GM18502 (cell line): ENCODE measurements around the gene PLB1.
"Not testable (repeated sequence)": the region's sequence is repeated elsewhere in the genome, so short reads cannot be mapped to it uniquely, and the experiment has no call there.

Experiments used
- ATAC-seq: cut with Tn5 transposase; IDR thresholded peaks from one replicate; pipeline ENCODE4 v1.9.1; 2021; ENCODE audit warnings: mild to moderate bottlenecking; ENCODE audit not compliant: unreplicated experiment, poor library complexity

PLB1 gene

DNA sequence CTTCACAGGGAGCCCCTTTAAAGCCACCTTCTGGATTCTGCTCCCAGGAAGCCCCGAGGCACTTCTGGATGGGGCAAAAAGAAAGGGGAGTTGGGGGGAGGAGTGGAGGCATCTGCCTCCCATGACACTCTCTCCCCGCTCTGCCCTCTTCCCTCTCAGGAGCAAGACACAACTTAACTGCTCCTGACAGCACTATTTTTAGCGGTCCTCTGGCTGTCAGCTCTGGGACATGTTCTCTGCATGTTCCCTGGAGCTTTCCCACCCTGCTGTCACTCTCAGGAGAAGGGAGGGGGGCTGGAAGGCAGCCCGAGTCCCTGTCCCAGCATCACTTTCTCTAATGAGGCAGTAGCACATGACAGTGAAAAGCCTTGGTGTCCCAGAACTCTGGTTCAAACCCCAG, 32.3 kb downstream of the PLB1 start:
- no peak for ATAC-seq

DNA sequence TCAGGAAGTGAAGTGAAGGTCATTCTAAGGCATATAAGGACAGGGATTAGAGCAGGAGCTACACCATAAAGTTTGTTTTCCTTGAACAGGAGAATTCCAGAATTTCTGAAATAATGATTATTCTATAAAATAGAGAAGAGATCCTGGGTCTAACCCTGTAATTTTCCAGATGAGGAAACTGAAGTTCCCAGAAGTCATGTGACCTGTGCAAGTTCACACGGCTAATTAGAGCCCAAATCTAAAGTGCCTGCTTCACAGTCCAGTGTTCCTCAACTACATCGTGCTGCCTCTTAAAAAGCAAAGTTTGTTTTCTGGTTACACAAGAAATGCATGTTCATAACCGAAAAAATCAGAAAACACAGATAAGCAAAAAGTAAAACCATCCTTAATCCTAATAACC, 34.9 kb downstream of the PLB1 start:
- ATAC-seq, result no peak

DNA sequence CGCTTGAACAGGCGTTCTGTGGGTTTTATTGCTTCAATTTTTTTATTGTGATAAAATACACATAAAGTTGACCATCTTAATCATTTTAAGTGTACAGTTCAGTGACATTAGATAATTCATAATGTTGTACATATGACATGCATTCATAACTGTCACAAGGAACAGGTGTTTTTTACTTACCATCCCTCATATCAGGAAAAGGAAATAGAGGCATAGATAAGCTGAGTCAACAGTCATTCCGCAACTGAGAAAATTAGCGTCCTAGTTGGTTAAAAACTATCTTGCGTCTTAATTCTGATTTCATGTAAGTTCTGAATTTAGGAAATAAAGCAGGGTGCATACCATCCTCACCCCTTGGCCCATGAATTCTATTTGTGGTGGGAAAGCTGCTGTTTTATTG, 36.5 kb downstream of the PLB1 start:
- ATAC-seq, result no peak

DNA sequence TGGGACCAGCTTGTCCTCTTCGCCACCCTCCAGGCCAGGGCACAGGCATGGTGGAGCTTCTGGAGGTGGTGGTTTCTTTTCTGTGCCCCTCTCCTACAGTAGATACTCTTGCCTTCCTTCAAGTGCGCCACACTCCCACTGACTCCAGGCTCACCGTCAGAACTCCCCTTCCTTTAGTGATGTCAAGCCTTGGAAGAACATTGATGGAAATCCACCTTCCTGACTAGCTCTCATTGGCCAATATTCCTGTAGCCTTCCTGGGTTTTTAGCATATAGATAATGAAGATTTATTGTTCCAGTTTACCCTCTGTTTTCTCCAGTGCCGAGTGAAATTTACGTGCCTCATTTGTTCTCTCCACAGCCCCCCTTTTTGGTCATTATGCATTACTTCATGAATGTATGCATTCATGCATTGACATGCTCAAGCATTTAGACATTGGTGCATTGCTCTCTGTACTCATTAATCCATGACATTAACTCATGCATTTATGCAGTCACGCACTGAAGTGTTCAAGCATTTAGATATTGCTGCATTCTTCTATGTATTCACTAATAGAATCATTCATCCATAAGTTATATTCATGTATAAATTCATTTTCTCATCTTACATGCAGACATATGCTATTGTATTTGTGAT, 37.3 kb downstream of the PLB1 start:
- no peak for ATAC-seq

DNA sequence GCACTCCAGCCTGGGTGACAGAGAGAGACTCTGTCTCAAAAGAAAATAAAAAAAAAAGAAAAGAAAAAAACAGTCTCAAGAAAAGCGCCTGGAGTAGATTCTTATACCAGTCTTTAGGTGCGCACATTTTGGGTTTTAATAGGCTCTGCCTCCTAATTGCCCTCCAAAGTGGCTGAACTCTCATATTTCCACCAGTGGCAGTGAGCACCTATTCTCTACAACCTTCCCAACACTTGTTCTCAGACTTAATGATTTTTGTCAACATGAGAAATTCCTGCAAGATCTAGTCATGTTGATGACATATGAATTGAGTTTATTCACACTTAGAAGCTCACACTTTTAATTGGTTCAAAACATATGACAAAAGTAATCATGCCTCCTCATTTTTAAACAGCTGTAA, 39.0 kb downstream of the PLB1 start:
- ATAC-seq, result no peak

DNA sequence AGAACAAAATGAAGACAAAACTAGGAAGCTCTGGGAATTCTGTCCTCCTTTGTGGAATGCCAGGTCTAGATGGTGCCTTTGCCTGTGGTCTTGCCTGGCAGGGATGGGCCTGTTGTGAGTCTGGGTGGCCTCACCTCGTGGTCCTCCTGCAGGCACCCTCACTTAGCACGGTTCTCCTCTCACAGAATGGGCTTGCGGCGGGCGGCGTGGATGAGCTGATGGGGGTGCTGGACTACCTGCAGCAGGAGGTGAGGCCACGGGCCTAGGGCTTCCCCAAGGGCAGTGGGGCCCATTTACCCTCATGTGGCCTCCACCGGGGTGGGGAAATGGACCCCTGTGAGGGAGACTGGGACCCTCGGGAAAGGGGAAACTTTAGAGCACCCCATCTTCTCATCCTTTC, 42.3 kb downstream of the PLB1 start:
- no peak for ATAC-seq

DNA sequence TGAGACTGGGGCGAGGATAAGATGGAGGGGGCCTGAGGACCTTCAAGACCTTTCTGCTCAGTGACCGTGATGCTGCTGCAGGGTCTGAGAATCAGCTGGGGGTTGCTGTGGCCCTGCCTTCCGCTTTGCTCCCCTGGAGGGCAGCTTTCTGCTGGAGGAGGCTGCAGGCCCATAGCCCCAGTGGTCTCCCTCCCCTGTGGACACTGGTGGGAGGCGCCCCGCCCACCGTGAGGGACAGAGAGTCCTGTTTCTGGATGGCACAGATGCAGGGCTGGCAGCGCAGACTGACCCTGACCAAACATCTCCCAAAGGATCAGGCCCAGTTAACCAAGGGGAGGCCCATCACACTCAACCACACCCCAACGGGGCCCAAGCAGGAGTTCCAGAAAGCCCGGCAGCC, 42.8 kb downstream of the PLB1 start:
- no peak for ATAC-seq

DNA sequence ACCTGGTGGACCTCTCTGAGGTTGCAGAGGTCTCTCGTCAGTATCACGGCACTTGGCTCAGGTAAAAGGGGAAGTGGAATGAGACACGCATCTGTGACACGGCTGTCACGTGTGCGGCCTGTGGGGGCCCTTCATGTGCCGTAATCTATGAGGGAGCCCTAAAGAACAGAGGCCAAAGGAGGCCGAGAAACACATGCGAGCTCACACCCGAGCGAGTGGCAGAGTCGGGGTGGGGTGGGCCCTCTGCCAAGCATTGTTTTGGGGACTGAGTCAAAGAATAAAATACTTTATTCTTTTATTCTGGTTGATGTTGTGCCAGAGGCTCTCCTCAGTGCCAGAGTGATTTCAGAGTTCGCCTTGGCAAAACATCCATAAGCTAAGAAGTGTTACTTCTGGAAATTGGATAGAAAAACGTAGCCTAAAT, 43.3 kb downstream of the PLB1 start:
- no peak for ATAC-seq

DNA sequence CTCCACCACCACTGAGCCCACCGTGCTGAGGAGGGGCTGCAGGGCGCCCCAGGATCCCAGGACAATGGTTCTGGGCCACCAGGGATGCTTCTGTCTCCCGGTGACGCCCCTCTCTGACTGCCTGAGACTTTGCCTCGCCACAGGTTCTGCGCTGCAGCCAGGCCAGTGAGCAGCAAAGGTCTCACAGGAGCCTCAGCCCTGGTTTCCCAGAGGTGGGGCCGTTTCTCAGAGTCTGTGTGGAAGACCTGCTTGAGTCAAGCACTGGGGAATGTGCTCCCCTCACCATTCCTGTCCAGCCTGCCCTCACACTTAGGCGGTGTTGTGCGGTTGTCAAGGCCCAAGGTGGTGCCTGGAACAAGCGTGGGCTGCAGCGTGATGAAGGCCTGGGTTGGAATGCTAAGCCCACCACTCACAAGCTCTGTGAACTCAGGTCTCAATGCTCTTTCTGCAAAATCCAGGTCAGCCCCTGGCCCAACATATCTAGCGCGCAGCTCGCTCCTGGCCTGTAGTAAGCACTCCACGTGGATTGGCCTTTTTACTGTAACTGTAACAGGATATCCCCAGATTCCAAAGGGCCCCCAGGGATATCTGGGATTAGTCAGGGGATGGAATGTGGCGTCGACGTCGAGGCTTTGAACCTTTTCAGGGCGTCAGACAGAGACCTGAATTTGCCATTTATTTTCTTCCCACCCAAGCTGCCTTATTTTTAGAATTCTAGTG, 47.6 kb downstream of the PLB1 start:
- ATAC-seq, result no peak

DNA sequence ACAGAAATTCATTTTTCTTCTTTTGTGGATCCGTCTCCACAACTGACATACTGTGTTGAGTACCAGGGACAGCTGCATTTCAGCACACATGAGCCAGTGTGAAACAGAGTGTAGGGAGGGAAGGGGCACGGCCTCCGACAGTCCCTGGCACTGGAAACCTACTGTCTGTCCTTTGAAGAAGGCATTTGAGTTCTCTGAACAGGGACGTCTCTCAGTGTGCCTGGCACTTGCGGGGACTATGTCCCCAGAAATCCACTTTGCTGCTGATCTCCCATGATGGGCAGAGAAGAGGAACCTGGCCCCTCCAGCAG, 48.1 kb downstream of the PLB1 start:
- ATAC-seq, result no peak

DNA sequence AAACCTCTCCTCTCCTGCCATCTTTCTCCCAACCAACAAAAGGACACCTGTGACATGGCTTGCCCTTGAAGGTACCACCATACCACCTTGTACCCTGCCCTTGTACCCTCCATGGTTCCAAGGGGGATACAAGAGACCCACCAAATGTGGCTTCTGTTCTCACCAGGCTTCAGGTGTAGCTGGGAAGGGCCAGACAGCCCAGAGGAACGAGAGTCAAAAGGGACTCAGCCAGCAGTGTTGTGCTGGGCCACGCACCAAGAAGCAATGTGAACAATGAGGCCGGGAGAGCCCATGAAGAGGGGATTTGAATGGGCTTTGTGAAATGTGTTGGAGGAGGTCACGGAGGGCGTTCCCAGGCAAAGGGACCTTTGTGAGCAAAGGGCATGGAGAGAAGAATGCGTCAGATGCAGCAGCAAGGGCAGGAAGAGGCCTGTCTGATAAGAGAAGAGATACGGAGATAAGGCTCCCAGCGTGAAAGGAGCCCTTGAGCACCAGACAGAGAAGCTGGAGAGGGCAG, 48.6 kb downstream of the PLB1 start:
- ATAC-seq, result no peak

DNA sequence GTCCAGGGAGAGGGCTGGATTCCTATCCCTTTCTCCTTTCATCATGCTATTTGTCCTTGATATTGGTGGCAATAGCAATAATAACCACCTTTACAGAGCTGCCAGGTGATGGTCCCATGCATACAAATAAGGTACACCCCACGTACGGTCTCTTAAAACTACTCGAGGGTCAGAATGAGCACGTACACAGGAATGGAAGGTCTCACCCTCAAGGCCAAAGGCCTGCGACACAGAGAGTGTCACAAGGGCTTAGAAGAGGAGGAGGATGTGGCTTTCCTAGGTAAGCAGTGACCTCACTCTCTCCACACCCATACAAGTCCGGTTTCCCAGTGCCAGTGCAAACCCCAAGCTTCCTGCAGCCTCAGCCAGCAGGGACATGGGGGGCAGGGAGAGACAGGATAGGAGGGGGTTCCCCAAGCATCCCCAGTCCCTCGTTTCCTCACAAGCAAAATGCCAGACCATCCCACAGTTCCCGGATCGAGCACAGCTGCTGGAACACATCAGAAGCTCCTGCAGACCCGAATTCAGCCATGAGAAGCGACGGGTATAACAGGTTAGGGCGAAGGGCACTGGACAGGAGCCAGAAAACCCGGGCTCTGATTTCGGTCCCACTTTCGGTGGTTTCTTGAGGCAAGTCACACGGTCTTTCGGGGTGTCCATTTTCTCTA, 49.2 kb downstream of the PLB1 start:
- no peak for ATAC-seq

DNA sequence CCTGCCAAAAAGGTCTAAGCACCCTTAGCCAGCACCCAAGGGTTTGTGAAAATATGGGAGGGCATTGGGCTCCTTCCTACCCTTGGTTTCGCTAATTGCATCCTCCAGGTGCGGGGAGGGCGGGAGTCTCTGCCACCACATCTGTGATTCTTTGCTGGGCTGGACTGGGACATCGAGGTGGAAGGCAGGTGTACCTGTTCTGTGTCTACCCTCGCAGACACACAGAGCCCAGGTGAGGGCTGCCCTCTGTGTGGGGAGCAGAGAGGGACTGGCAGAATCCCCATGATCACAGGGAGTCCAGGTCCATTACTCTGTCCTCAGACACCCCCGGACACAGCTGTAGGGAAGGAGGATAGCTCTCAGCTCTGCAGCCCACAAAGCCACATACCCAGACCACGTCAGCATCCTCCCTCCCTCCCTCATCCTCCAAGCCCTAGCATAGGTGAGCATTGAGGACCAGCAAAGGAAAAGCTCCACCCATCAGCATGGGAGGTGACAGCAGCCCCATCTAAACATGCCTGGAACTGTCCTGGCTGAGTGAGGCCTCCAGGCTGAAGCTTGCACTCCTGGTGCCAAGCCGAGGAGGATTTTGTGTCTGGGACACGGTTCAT, 49.8 kb downstream of the PLB1 start:
- ATAC-seq, result no peak

DNA sequence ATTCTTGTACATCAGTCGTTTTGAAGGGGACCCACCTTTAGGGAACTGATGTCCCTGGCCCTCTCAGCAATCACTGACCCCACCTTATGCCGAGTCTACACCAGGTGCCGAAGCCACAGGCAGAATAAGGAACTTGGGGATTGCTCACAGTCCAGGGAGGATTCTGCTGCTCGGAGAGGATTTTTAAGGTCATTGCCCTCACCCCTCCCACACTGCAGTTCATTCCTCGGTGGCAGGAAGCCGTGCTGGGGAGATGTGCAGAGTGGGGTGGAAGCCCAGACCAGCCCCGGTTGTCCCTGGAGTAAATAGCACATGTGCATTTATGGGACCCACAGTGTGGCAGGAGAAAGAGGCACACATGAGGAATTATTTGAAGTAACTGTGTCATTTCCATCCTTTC, 50.4 kb downstream of the PLB1 start:
- ATAC-seq, result no peak

DNA sequence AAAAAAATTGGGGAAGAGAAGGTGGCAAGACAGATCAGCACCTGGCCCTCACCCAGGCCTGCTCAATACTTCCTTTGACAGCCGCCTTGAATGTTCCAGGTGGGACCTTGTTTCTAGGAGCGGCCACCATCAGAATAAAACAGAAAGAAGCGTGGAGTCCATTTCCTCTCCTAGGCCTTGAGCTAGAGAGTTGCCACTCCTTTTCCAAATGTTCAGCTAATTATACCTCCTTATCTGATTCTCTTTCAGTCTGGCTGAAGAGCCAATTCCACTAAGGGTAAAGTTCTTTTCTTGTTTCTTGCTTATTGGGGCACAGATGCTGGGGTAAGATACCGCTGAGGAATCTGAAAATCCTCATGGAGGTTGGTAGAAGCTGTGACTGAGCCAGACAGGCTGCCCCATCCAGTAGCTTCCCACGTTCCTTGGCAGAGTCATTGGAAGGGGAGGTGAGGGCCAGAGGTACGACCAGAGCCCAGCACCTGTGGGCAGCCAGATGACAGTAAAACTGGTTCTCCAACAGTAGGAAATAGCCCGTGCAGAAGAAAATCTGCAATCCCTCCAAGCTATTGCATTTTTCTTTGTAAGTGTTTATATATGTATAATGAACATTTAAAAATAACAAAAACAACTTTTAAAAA, 51.5 kb downstream of the PLB1 start:
- ATAC-seq, result no peak

DNA sequence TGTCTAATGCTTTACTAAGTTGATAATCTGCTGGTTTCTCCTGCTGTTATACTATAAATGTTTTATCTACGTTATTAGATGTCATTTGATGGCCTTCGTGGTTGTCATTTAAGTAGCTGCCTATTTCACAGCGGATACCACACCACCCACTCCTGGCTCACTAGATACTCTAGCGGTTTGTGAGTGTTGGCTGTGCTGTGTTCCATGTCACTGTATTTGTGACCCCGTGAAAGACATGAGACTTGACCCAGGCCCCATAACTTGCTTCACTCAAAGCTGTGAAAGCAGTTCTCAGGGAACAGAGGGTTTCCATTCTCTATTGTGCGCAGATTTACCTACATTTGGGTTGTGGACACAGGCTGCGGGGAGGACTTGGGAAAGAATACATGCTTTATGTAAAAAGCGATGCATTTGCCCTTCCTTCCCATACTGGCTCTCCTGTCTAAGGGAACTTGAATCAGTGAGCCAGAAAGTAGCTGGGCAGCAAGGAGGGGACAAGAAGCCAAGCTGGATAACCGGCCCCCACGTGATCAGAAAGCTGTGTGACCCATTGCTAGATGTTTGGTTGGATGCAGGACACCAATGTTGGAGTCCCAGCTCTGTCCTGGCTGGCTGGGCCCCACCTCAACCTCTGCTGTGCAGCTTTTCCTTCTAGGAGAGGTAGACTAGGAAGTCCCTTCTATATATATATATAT, 52.2 kb downstream of the PLB1 start:
- ATAC-seq, result no peak

DNA sequence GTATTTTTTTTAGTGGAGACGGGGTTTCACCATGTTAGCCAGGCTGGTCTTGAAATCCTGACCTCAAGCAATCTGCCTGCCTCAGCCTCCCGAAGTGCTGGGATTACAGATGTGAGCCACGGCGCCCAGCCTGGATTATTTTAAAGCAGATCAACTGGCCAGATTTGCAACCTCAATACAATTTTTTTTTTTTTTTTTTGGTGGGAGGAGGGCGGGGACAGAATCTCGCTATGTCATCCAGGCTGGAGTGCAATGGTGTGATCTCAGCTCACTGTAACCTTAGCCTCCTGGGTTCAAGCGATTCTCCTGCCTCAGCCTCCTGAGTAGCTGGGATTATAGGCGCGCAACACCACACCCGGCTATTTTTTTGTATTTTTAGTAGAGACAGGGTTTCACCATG, 54.5 kb downstream of the PLB1 start:
- not testable (repeated sequence) for ATAC-seq

DNA sequence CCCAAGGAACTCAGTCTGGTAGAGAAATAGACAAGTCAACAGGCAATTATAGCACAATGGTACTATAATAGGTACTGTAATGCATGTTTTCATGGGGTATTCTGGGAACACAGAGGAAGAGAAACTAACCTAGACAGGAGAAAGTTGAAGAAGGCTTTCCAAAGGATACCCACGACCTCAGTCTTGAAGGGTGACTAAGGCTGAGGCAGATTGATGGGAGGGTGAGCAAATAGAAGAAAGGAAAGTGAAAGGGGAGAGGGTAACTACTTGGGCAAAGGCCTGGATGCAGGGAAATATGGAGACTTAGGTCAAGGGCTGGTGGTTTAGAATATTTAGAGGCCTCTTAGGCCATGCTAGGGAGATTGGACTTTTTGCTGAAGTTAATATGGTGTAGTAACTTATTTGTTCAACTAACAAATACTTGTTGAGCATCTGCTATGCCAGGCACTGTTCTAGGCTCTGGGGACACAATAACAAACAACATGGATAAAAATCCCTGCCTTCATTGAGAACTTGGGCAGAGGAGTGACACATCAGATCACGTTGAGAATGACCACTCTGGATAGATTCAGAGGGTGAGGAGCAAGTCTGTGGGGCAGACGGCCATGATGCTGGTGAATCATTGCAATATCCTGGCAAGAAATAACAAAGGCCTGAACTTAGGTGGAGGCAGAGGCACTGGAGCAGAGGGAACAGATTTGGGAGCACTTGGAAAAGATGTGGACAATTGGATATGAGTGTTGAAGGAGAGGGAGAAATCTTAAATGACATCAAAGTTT, 56.4 kb downstream of the PLB1 start:
- no peak for ATAC-seq

DNA sequence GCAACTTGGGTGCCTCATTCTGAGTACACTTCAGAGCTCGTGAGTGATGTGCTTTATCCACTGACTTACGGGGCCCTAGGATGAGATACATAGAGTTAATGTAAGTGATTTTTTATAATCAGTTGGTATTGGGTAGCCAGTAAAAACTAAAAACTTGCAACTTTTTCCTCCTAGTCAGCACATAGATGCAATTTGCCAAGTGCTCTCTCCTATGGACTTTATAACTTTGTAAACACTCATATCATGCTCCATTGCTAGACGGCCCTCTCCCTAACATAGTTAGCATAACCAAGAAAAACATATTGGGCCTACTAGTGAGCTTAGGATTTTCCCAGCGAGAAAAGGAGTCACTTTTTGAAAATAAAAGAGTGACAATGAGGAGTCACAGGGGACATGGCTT, 60.4 kb downstream of the PLB1 start:
- ATAC-seq, result no peak
